GM12874 (cell line): ENCODE measurements around the gene E4F1.

Source experiments
- TF ChIP-seq, protein P1 (sequence below): IDR thresholded peaks from 2 replicates; pipeline ENCODE4 v1.5.1; 2011; ENCODE audit warnings: low read depth, mild to moderate bottlenecking, control low read depth, low read length, moderate library complexity; ENCODE audit not compliant: insufficient read depth

The E4F1 gene

DNA sequence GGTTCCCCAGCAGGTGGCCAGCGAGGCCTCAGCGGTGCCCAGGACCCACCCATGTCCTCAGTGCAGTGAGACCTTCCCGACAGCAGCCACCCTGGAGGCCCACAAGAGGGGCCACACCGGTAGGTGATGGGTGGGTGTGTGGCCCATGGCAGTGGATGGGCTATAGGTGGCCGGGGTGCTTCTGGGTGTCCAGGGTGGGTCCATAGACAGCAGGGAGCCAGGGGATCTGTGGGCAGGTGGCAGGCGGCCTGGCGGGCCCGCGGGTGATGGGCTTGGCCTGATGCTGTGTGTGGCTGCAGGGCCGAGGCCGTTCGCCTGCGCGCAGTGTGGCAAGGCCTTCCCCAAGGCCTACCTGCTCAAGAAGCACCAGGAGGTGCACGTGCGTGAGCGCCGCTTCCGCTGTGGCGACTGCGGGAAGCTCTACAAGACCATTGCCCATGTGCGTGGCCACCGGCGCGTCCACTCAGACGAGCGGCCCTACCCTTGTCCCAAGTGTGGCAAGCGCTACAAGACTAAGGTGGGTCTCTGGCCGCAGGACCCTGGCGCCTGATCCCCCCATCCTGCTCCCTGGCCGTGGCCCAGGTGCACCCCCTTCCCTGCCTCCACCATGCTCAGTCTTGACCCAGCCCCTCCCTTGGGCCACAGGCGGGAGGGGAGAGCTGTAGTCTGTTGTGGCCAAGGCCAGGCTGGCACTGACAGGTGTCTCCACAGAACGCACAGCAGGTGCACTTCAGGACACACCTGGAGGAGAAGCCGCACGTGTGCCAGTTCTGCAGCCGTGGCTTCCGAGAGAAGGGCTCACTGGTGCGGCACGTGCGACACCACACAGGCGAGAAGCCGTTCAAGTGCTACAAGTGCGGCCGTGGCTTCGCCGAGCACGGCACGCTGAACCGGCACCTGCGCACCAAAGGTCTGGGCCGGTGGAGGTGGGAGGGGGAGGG lies 10.8 kb downstream of the E4F1 start:
- TF ChIP-seq, protein P1, sequence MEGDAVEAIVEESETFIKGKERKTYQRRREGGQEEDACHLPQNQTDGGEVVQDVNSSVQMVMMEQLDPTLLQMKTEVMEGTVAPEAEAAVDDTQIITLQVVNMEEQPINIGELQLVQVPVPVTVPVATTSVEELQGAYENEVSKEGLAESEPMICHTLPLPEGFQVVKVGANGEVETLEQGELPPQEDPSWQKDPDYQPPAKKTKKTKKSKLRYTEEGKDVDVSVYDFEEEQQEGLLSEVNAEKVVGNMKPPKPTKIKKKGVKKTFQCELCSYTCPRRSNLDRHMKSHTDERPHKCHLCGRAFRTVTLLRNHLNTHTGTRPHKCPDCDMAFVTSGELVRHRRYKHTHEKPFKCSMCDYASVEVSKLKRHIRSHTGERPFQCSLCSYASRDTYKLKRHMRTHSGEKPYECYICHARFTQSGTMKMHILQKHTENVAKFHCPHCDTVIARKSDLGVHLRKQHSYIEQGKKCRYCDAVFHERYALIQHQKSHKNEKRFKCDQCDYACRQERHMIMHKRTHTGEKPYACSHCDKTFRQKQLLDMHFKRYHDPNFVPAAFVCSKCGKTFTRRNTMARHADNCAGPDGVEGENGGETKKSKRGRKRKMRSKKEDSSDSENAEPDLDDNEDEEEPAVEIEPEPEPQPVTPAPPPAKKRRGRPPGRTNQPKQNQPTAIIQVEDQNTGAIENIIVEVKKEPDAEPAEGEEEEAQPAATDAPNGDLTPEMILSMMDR, result no peak

DNA sequence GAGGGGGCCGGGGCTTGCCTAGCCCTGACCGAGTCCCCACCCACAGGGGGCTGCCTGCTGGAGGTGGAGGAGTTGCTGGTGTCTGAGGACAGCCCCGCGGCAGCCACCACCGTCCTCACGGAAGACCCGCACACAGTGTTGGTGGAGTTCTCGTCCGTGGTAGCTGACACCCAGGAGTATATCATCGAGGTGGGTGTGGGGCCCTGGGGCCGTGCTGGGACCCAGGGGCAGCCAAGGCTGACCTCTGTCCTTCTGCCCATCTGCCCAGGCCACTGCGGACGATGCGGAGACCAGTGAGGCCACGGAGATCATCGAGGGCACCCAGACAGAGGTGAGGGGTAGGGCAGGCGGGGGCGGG lies 11.4 kb downstream of the E4F1 start:
- TF ChIP-seq, protein P1, result no peak

DNA sequence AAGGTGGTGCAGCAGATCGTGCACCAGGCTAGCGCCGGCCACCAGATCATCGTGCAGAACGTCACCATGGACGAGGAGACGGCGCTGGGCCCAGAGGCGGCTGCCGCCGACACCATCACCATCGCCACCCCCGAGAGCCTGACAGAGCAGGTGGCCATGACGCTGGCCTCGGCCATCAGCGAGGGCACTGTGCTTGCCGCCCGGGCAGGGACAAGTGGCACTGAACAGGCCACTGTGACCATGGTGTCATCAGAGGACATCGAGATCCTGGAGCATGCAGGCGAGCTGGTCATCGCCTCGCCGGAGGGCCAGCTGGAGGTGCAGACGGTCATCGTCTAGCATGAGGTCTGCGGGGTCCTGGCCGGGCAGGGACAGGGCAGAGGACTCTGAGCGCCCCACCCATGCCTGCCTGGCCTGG lies 11.9 kb downstream of the E4F1 start:
- TF ChIP-seq, protein P1, result no peak

DNA sequence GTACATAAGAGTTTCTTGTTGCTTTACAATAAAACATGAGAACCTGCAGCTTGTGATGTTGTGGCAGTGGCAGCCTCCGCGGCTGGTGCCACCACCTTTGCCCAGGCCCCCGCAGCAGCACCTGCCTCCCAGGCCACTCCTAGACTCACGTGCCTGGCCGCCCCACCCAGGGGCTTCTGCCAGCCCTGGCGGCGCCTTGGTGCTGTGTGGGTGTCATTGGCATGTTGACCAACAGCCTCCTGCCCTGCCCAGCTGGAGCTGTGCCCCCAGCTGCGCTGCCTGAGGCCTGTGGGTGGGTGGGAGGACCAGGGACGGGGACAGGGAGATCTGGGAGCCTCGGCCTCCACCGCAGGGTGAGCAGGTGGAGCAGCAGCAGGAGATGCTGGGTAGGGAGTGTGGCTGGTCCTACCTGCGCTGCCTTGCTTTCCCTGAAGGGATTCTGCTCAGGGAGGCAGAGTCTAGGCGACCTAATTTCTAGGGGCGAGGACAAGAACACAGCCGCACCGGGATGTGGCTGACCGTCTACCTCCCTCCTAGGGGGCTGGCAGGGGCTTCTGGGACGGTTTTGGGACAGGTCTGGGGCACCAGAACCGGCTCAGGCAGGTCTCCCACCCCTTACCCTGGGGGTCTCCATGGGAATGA lies 12.4 kb downstream of the E4F1 start:
- TF ChIP-seq, protein P1, result no peak

DNA sequence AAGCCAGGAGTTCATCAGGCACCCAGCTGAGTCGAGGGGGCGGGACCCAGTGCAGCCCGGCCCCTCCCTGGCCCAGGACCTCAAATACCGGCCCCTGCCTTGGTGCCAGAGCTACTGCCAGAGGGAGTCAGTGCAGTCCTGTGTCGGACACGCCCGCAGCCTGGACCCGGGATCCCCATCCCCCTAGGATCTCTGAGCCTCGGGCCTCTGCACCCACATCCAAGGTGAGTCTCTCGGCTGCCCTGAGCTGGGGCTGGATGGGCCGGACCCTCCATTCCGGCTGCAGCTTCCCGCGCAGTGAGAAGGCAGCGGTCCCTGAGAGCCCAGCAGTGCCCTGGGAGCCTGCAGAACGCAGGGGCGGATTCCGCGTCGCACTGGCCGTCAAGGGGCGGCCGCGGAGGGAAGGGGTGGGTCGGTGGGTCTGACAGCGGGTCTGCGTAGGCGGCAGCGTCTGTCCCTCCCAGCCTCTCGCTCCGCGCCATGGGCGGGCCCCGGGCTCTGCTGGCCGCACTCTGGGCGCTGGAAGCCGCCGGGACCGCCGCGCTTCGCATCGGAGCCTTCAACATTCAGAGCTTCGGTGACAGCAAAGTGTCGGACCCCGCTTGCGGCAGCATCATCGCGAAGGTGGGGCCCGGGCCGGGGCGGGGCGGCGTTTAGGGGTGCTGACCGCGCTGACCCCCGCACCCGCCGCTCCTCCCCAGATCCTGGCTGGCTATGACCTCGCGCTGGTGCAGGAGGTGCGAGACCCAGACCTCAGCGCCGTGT lies 13.1 kb downstream of the E4F1 start, which contains the start of gene DNASE1L2:
Gene DNASE1L2 (plus strand): TSS at position 108 of the 765 bp plus-strand sequence. CDS start 373 bp downstream, at position 481.
- TF ChIP-seq, protein P1, result no peak

DNA sequence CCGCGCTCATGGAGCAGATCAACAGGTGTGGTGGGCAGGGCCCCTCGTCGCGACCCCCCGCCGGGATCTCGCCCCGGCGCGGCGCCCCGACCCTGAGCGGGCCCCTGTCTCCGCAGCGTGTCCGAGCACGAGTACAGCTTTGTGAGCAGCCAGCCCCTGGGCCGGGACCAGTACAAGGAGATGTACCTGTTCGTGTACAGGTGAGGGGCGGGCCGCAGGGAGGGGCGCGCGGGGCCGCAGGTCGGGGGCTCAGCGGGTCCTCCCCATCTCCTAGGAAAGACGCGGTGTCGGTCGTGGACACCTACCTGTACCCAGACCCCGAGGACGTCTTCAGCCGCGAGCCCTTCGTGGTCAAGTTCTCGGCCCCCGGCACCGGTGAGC lies 13.7 kb downstream of the E4F1 start:
- TF ChIP-seq, protein P1, result no peak
